HepG2 (cell line): Measurements from ENCODE around the gene MED20. TPM values are rescaled to one million over a fixed set of nuclear protein-coding genes. Genes with fewer than 3 reads are reported as not detected.

Source experiments
- ETV5 ChIP-seq: IDR thresholded peaks from 2 replicates; pipeline ENCODE4 v1.6.1; 2018; ENCODE audit warnings: missing biosample characterization, missing genetic modification reagents, inconsistent platforms, borderline replicate concordance
- HDAC1 ChIP-seq: sonication (generic); formaldehyde crosslinking; IDR thresholded peaks from 2 replicates; pipeline ENCODE4 v1.5.1; 2020; ENCODE audit warnings: mild to moderate bottlenecking, missing genetic modification reagents
- HIVEP1 ChIP-seq: sonication (generic); formaldehyde crosslinking; IDR thresholded peaks from 2 replicates; pipeline ENCODE4 v1.4.0; 2020; ENCODE audit warnings: mild to moderate bottlenecking, missing genetic modification reagents
- HNRNPLL ChIP-seq: fragments of 200-400 bp; formaldehyde crosslinking; IDR thresholded peaks from 2 replicates; pipeline ENCODE4 v1.6.1; 2017; ENCODE audit warnings: mild to moderate bottlenecking, low read depth, low read length; ENCODE audit not compliant: poor library complexity, severe bottlenecking
- KAT7 ChIP-seq: IDR thresholded peaks from 2 replicates; pipeline ENCODE4 v1.6.1; 2018; ENCODE audit warnings: borderline replicate concordance, missing compliant biosample characterization
- KLF9 ChIP-seq: IDR thresholded peaks from 2 replicates; pipeline ENCODE4 v1.6.1; 2016; ENCODE audit warnings: low read depth
- MAX ChIP-seq: IDR thresholded peaks from 2 replicates; pipeline ENCODE4 v1.6.1; 2012; ENCODE audit warnings: inconsistent platforms
- MEIS2 ChIP-seq: sonication (generic); formaldehyde crosslinking; IDR thresholded peaks from 2 replicates; pipeline ENCODE4 v1.9.0; 2021; ENCODE audit warnings: mild to moderate bottlenecking, missing genetic modification reagents
- NFKB2 ChIP-seq: sonication (generic); formaldehyde crosslinking; IDR thresholded peaks from 2 replicates; pipeline ENCODE4 v1.4.0; 2020; ENCODE audit warnings: missing genetic modification reagents, borderline replicate concordance
- RCOR2 ChIP-seq: IDR thresholded peaks from 2 replicates; pipeline ENCODE4 v1.6.1; 2016; ENCODE audit warnings: missing biosample characterization, missing genetic modification reagents
- RNF2 ChIP-seq: fragments of 450-650 bp; conservative IDR thresholded peaks from 2 replicates; pipeline ENCODE4 v1.6.1; 2016; ENCODE audit warnings: low read depth
- SSRP1 ChIP-seq: IDR thresholded peaks from 2 replicates; pipeline ENCODE4 v1.6.1; 2016; ENCODE audit warnings: control low read depth
- TGIF2 ChIP-seq: IDR thresholded peaks from 2 replicates; pipeline ENCODE4 v1.6.1; 2016; ENCODE audit warnings: control low read depth, missing compliant biosample characterization
- XRCC5 ChIP-seq: fragments of 200-400 bp; formaldehyde crosslinking; optimal IDR thresholded peaks from 2 replicates; pipeline ENCODE3; 2017; ENCODE audit warnings: mild to moderate bottlenecking, low read length
- ZBTB38 ChIP-seq: sonication (generic); formaldehyde crosslinking; IDR thresholded peaks from 2 replicates; pipeline ENCODE4 v1.5.1; 2020; ENCODE audit warnings: mild to moderate bottlenecking, missing genetic modification reagents
- ZFP91 ChIP-seq: sonication (generic); formaldehyde crosslinking; IDR thresholded peaks from 2 replicates; pipeline ENCODE4 v1.9.0; 2022; ENCODE audit warnings: missing genetic modification reagents, mild to moderate bottlenecking, borderline replicate concordance
- ZNF362 ChIP-seq: sonication (generic); formaldehyde crosslinking; IDR thresholded peaks from 2 replicates; pipeline ENCODE4 v1.4.0; 2020; ENCODE audit warnings: missing genetic modification reagents, mild to moderate bottlenecking, borderline replicate concordance
- ZNF512 ChIP-seq: sonication (generic); formaldehyde crosslinking; IDR thresholded peaks from 2 replicates; pipeline ENCODE4 v1.4.0; 2020; ENCODE audit warnings: mild to moderate bottlenecking, missing genetic modification reagents
- ZNF615 ChIP-seq: sonication (generic); formaldehyde crosslinking; IDR thresholded peaks from 2 replicates; pipeline ENCODE4 v1.5.0; 2020; ENCODE audit warnings: mild to moderate bottlenecking, missing genetic modification reagents, borderline replicate concordance
- ZNF782 ChIP-seq: sonication (generic); formaldehyde crosslinking; IDR thresholded peaks from 2 replicates; pipeline ENCODE4 v1.4.0; 2020; ENCODE audit warnings: missing genetic modification reagents, mild to moderate bottlenecking, borderline replicate concordance
- polyA plus RNA-seq, 8 experiments: library from polyadenylated mRNA; depleted of rRNA in 3 of 8; stranded (reverse) in 7 of 8; unstranded in 1 of 8; fragments of >200 nt; fragmentation: Illumina TruSeq in 4 of 8; extraction: Trizol in 4 of 8; gene quantifications; 2 replicates each; pipeline versions ENCODE4 v1.2.1 to v1.2.3, GENCODE V29; 2011 to 2016; ENCODE audit warnings: low read depth in 4 of 8, missing spikeins in 1 of 8, mixed read lengths in 1 of 8; ENCODE audit not compliant: insufficient read depth in 1 of 8
- total RNA-seq, 5 experiments: library from RNA; depleted of rRNA; stranded (reverse); fragments of >200 nt; fragmentation: Illumina TruSeq; extraction: Trizol; gene quantifications; 2 replicates each; pipeline ENCODE4 v1.2.3, GENCODE V29; 2016; ENCODE audit warnings: low read depth in 1 of 5

MED20 gene
- total and polyA plus RNA-seq, 2 of the 13 experiments (the other 11 are each of a cell fraction or from before 2014, with no cell fraction given): 28.1 to 41.1 TPM

GRCh38 chr6:41941280-41942066 lies 20.5 kb upstream of the MED20 start, which contains the start of gene CCND3 (continued):
- TF ChIP-seq ETV5 (peak; percentile 23; the same call in 1 of the 2 replicates), HDAC1 (CRISPR knock-in tag) (peak; percentile 46; the same call in 1 of the 2 replicates), ZNF362 (CRISPR knock-in tag) (0 out of 2 replicates have a peak, but pooled peaks have one; percentile 27), MAX (peak; percentile 58), ZBTB38 (CRISPR knock-in tag) (0 out of 2 replicates have a peak, but pooled peaks have one; percentile 27), HIVEP1 (CRISPR knock-in tag) (0 out of 2 replicates have a peak, but pooled peaks have one; percentile 14), KAT7 (CRISPR knock-in tag) (peak; percentile 25; the same call in 1 of the 2 replicates), NFKB2 (0 out of 2 replicates have a peak, but pooled peaks have one; percentile 75), SSRP1 (CRISPR knock-in tag) (no peak), ZNF615 (CRISPR knock-in tag) (0 out of 2 replicates have a peak, but pooled peaks have one; percentile 58), ZNF512 (CRISPR knock-in tag) (no peak), ZFP91 (CRISPR knock-in tag) (peak; percentile 56; the same call in 1 of the 2 replicates), XRCC5 (no peak), MEIS2 (CRISPR knock-in tag) (peak; percentile 44; the same call in 1 of the 2 replicates), HNRNPLL (peak; percentile 90), RCOR2 (CRISPR knock-in tag) (no peak), RNF2 (peak; percentile 84), KLF9 (CRISPR knock-in tag) (no peak), TGIF2 (CRISPR knock-in tag) (peak; percentile 72), ZNF782 (CRISPR knock-in tag) (peak; percentile 77; the same call in 1 of the 2 replicates)
